K562 (cell line): ENCODE measurements around the gene CSTF1. TPM values are rescaled to one million over a fixed set of nuclear protein-coding genes. Genes with fewer than 3 reads are reported as not detected.

ENCODE experiments used
- ATAC-seq: fragments of 200-7000 bp; cut with Tn5 transposase; 3 replicates; pipeline ENCODE4 v1.9.1; 2020; ENCODE audit warnings: moderate library complexity
- BruUV-seq: library from RNA; stranded (reverse); fragments of 400-500 nt; replicated peaks from 2 replicates; lab custom pipeline; 2021; lab: Mats Ljungman, UMichigan
- CTCF ChIA-PET: fragments of 300-600 bp; formaldehyde crosslinking; extraction: SDS; loops from one replicate; lab custom pipeline; 2021; ENCODE audit warnings: low intra/inter-chr PET ratio; lab: Yijun Ruan, JAX
- POLR2A ChIA-PET: fragments of 300-600, 350-650 bp; sonication (Branson Sonifier 250); formaldehyde crosslinking; extraction: SDS; loops from one replicate; lab custom pipeline; 2021; ENCODE audit warnings: antibody characterized with exemption, inconsistent platforms; lab: Yijun Ruan, JAX
- DNase-seq, 4 experiments: peaks; one replicate each; pipeline versions ENCODE4 v3.0.0 to v3.0.0-alpha.2; 2011 to 2018; ENCODE audit warnings: low spot score in 3 of 4, mixed read lengths in 3 of 4; ENCODE audit errors: extremely low read depth in 1 of 4
- FAIRE-seq: peaks from 2 replicates; lab custom pipeline; 2011; peaks lifted over from hg19 to GRCh38; lab: Jason Lieb, UNC
- H2AFZ ChIP-seq: 2 replicates; pipeline ENCODE4 v1.6.0; 2011; ENCODE audit warnings: low read depth, low read length, control low read depth, inconsistent platforms
- H3K27ac ChIP-seq: fragments of 200-600 bp; 3 replicates; pipeline ENCODE4 v1.8.0; 2011; ENCODE audit warnings: low read depth, mild to moderate bottlenecking, control low read depth, inconsistent platforms, low read length, moderate library complexity, mixed read lengths; ENCODE audit errors: extremely low read depth
- H3K27me3 ChIP-seq, 2 experiments: fragments of 300-600 bp in 1 of 2; 2 replicates in 1 of 2; 3 replicates in 1 of 2; pipeline versions ENCODE4 v1.6.0 to v1.8.0; 2011; ENCODE audit warnings: inconsistent platforms in 2 of 2, low read length in 2 of 2, mild to moderate bottlenecking in 1 of 2, mixed read lengths in 1 of 2, moderate library complexity in 1 of 2; ENCODE audit not compliant: control insufficient read depth in 2 of 2, insufficient read depth in 2 of 2
- H3K36me3 ChIP-seq: fragments of 300-600 bp; 3 replicates; pipeline ENCODE4 v1.8.0; 2011; ENCODE audit warnings: mild to moderate bottlenecking, low read length, inconsistent platforms; ENCODE audit not compliant: control insufficient read depth, insufficient read depth
- H3K4me1 ChIP-seq, 2 experiments: fragments of 200-600 bp in 1 of 2; replicated peaks in 1 of 2; 2 replicates in 1 of 2; 3 replicates in 1 of 2; pipeline versions ENCODE4 v1.5.1 to v1.8.0; 2011; ENCODE audit warnings: inconsistent platforms in 2 of 2, low read length in 2 of 2, mild to moderate bottlenecking in 1 of 2, mixed read lengths in 1 of 2, moderate library complexity in 1 of 2; ENCODE audit not compliant: control insufficient read depth in 2 of 2, insufficient read depth in 2 of 2
- H3K4me2 ChIP-seq: 2 replicates; pipeline ENCODE4 v1.6.1; 2011; ENCODE audit warnings: low read length, control low read depth, inconsistent platforms, mixed read lengths; ENCODE audit not compliant: insufficient read depth
- H3K4me3 ChIP-seq: fragments of 200-600 bp; sonication (generic), shearing (Covaris generic); 2 replicates; pipeline ENCODE4 v1.5.1; 2016; ENCODE audit warnings: control low read depth, inconsistent platforms
- H3K79me2 ChIP-seq: fragments of 200-600 bp; 3 replicates; pipeline ENCODE4 v1.8.0; 2011; ENCODE audit warnings: low read length, inconsistent platforms; ENCODE audit not compliant: control insufficient read depth, insufficient read depth
- H3K9ac ChIP-seq, 2 experiments: 2 replicates each; pipeline versions ENCODE4 v1.6.0 to v1.6.1; 2011; ENCODE audit warnings: low read depth in 2 of 2, low read length in 2 of 2, control low read depth in 1 of 2, inconsistent platforms in 1 of 2, mild to moderate bottlenecking in 1 of 2, mixed read lengths in 1 of 2; ENCODE audit not compliant: insufficient read depth in 1 of 2
- H3K9me1 ChIP-seq: one replicate; pipeline ENCODE4 v1.6.0; 2011; ENCODE audit warnings: inconsistent platforms, mild to moderate bottlenecking, low read length, moderate library complexity; ENCODE audit not compliant: control insufficient read depth, insufficient read depth
- H3K9me3 ChIP-seq: replicated peaks from 2 replicates; pipeline ENCODE4 v1.5.1; 2011; ENCODE audit warnings: low read depth, low read length, inconsistent platforms; ENCODE audit not compliant: control insufficient read depth, insufficient read depth
- H4K20me1 ChIP-seq: replicated peaks from 2 replicates; pipeline ENCODE4 v1.6.1; 2011; ENCODE audit warnings: low read length, inconsistent platforms, mixed read lengths; ENCODE audit not compliant: control insufficient read depth, insufficient read depth
- GABPB2 ChIP-seq: fragments of 250-450 bp; sonication (Bioruptor Pico); conservative IDR thresholded peaks from 2 replicates; pipeline ENCODE4 v1.5.1; 2021; ENCODE audit warnings: mild to moderate bottlenecking
- POLR2AphosphoS2 ChIP-seq: IDR thresholded peaks from 2 replicates; pipeline ENCODE4 v1.6.1; 2012; ENCODE audit warnings: low read length, improper control_type of control experiment
- SMARCB1 ChIP-seq: IDR thresholded peaks from 2 replicates; pipeline ENCODE4 v1.6.1; 2011; ENCODE audit warnings: improper control_type of control experiment, low read depth; ENCODE audit not compliant: insufficient read length
- ZNF444 ChIP-seq: fragments of 250-450 bp; sonication (Bioruptor Pico); IDR thresholded peaks from 2 replicates; pipeline ENCODE4 v1.4.0; 2020; ENCODE audit warnings: mild to moderate bottlenecking, moderate library complexity
- WGBS: fragments of 100-300 bp; shearing (Covaris generic); methylation state at CpG from one replicate; pipeline ENCODE4 v1.1.6; 2016; ENCODE audit warnings: low coverage, mixed read lengths; ENCODE audit not compliant: insufficient coverage; ENCODE audit errors: missing lambda C conversion rate; 5-methylcytosine and 5-hydroxymethylcytosine counted together
- in situ Hi-C: fragments of 300-500 bp; cut with MboI; formaldehyde crosslinking; loops from 4 replicates; pipeline ENCODE4 v1.15.0; 2018; ENCODE audit warnings: inconsistent platforms, mixed read lengths
- intact Hi-C: fragments of 100-400 bp; cut with micrococcal nuclease; formaldehyde crosslinking; loops from 2 replicates; pipeline ENCODE4 v1.14.2; 2022
- polyA plus RNA-seq, 8 experiments: library from polyadenylated mRNA; depleted of rRNA in 4 of 8; stranded (reverse) in 5 of 8; unstranded in 3 of 8; fragments of >200 nt; fragmentation: Nextera tagmentation in 2 of 8; fragmentation: Illumina TruSeq in 1 of 8; extraction: Ambion mirVana in 2 of 8; extraction: Trizol in 1 of 8; gene quantifications; 2 replicates each; pipeline versions ENCODE4 v1.2.1 to v1.2.3, GENCODE V29; 2011 to 2014; ENCODE audit warnings: inconsistent platforms in 1 of 8, missing spikeins in 1 of 8
- total RNA-seq, 7 experiments: library from RNA; depleted of rRNA in 6 of 7; stranded (reverse); fragments of >200 nt in 6 of 7; fragmentation: Illumina TruSeq in 2 of 7; extraction: Trizol in 2 of 7; gene quantifications; 2 replicates each; pipeline versions ENCODE4 v1.2.1 to v1.2.3, GENCODE V29; 2011 to 2021; ENCODE audit warnings: low replicate concordance in 1 of 7
- TF ChIP-seq, protein P1 (sequence below): fragments of 200-600 bp; sonication (generic); IDR thresholded peaks from one replicate; pipeline ENCODE4 v1.6.1; 2012; ENCODE audit warnings: mild to moderate bottlenecking, low read depth, low read length, inconsistent platforms

CSTF1 gene
- total and polyA plus RNA-seq, 9 of the 15 experiments (the other 6 are each of a cell fraction or from before 2014, with no cell fraction given): 30.8 to 110 (median 53.4) TPM

DNA sequence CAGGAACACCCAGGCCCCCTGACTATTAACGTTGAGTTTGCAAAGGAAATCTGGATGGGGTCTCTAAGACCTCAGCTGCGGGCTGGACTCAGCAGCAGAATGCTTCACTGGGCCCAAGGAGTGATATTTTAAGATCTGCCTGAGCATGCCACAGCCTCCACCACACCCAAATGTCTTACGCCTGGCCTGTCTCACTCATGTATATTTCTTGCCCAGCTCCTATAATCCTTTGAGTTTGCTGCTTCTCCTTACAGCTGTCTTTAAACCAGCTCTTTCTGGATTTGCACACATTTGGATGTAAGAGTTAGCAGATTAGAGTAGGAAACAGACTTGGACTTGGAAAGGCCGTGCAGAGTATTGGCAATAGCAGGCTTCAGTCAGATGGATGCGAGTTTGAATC, 36.0 kb downstream of the CSTF1 start:
- WGBS: 61% methylated on average over 5 of the region's 5 CpGs
- BruUV-seq: no TSS peak

DNA sequence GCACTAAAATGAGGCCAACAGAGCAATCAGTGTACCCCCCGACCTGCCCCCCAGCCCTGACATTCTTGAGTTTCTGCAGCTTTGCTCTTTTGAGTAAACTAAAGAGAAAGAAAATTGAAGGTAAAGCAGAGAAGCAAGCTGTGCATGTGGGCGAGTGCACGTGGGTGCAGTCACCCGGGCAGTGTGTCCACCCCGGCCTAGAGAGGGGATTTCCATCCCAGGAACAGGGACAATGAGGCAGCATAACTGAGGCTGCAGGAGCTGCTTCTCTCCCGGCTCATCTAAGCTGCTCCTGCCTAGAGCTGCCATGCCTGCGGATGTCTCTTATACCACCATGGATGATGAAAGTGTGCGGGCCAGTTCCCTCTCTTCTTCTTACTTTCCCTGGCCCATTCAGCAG, 36.4 kb downstream of the CSTF1 start:
- no peaks in the 10 kb centered on the region for H3K9me1 ChIP-seq
- H3K4me3 ChIP-seq: no peak overlapping the region
- no TSS peak for BruUV-seq
- no peaks in the 10 kb centered on the region for H3K9me3 ChIP-seq
- H3K36me3 ChIP-seq: peaks cover 87% of the 10 kb centered on the region
- peaks cover 26 to 57% of the 10 kb centered on the region in 2 experiments for H3K4me1 ChIP-seq
- H3K9ac ChIP-seq: peak overlapping the region; percentile 4 to 66; a peak in 1 of 4 replicates
- H4K20me1 ChIP-seq: peaks cover 31% of the 10 kb centered on the region
- peak overlapping the region; percentile 50 for H3K27ac ChIP-seq
- no peak for DNase-seq
- ATAC-seq: peak; percentile 4; the same call in 1 of the 3 replicates
- 57% methylated on average over 8 of the region's 8 CpGs for whole genome bisulfite sequencing
- peaks cover 99% of the 10 kb centered on the region for H3K79me2 ChIP-seq
- intact Hi-C loops (loop anchor here (2.0 kb wide), 1 partner anchor 16 kb away; the partner anchor contains the start of gene CASS4), in situ Hi-C loops (no loop called here)
- peak overlapping the region; percentile 64 for H3K4me2 ChIP-seq
- FAIRE-seq: no peak
- no peak overlapping the region for H2AFZ ChIP-seq
- CTCF ChIA-PET: no interaction called here
- POLR2A ChIA-PET: interaction anchor here (0.6 to 2.2 kb wide), 11 partner anchors 9 to 188 kb away, joined by 3 to 12 read pairs (median 5); partner anchors contain the start of genes AURKA, CASS4 and CSTF1
- no peaks in the 10 kb centered on the region for H3K27me3 ChIP-seq
- TF ChIP-seq, protein P1, sequence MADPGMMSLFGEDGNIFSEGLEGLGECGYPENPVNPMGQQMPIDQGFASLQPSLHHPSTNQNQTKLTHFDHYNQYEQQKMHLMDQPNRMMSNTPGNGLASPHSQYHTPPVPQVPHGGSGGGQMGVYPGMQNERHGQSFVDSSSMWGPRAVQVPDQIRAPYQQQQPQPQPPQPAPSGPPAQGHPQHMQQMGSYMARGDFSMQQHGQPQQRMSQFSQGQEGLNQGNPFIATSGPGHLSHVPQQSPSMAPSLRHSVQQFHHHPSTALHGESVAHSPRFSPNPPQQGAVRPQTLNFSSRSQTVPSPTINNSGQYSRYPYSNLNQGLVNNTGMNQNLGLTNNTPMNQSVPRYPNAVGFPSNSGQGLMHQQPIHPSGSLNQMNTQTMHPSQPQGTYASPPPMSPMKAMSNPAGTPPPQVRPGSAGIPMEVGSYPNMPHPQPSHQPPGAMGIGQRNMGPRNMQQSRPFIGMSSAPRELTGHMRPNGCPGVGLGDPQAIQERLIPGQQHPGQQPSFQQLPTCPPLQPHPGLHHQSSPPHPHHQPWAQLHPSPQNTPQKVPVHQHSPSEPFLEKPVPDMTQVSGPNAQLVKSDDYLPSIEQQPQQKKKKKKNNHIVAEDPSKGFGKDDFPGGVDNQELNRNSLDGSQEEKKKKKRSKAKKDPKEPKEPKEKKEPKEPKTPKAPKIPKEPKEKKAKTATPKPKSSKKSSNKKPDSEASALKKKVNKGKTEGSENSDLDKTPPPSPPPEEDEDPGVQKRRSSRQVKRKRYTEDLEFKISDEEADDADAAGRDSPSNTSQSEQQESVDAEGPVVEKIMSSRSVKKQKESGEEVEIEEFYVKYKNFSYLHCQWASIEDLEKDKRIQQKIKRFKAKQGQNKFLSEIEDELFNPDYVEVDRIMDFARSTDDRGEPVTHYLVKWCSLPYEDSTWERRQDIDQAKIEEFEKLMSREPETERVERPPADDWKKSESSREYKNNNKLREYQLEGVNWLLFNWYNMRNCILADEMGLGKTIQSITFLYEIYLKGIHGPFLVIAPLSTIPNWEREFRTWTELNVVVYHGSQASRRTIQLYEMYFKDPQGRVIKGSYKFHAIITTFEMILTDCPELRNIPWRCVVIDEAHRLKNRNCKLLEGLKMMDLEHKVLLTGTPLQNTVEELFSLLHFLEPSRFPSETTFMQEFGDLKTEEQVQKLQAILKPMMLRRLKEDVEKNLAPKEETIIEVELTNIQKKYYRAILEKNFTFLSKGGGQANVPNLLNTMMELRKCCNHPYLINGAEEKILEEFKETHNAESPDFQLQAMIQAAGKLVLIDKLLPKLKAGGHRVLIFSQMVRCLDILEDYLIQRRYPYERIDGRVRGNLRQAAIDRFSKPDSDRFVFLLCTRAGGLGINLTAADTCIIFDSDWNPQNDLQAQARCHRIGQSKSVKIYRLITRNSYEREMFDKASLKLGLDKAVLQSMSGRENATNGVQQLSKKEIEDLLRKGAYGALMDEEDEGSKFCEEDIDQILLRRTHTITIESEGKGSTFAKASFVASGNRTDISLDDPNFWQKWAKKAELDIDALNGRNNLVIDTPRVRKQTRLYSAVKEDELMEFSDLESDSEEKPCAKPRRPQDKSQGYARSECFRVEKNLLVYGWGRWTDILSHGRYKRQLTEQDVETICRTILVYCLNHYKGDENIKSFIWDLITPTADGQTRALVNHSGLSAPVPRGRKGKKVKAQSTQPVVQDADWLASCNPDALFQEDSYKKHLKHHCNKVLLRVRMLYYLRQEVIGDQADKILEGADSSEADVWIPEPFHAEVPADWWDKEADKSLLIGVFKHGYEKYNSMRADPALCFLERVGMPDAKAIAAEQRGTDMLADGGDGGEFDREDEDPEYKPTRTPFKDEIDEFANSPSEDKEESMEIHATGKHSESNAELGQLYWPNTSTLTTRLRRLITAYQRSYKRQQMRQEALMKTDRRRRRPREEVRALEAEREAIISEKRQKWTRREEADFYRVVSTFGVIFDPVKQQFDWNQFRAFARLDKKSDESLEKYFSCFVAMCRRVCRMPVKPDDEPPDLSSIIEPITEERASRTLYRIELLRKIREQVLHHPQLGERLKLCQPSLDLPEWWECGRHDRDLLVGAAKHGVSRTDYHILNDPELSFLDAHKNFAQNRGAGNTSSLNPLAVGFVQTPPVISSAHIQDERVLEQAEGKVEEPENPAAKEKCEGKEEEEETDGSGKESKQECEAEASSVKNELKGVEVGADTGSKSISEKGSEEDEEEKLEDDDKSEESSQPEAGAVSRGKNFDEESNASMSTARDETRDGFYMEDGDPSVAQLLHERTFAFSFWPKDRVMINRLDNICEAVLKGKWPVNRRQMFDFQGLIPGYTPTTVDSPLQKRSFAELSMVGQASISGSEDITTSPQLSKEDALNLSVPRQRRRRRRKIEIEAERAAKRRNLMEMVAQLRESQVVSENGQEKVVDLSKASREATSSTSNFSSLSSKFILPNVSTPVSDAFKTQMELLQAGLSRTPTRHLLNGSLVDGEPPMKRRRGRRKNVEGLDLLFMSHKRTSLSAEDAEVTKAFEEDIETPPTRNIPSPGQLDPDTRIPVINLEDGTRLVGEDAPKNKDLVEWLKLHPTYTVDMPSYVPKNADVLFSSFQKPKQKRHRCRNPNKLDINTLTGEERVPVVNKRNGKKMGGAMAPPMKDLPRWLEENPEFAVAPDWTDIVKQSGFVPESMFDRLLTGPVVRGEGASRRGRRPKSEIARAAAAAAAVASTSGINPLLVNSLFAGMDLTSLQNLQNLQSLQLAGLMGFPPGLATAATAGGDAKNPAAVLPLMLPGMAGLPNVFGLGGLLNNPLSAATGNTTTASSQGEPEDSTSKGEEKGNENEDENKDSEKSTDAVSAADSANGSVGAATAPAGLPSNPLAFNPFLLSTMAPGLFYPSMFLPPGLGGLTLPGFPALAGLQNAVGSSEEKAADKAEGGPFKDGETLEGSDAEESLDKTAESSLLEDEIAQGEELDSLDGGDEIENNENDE: no peak
- no peak for TF ChIP-seq SMARCB1

More for the DNA sequence above, 36.0 kb downstream of the CSTF1 start:
- POLR2A ChIA-PET: interaction anchor here (0.9 to 2.1 kb wide), 7 partner anchors 11 to 188 kb away, joined by 3 to 8 read pairs (median 5); partner anchors contain the start of genes AURKA and CSTF1
- Histone ChIP-seq H3K79me2 (peaks cover 99% of the 10 kb centered on the region), H3K4me1 (peaks cover 26 to 57% of the 10 kb centered on the region in 2 experiments), H2AFZ (no peak overlapping the region), H3K9ac (peak overlapping the region in 1 of 2 experiments; percentile 66; a peak in 1 of 4 replicates), H3K4me2 (peak overlapping the region; percentile 64; the same call in 1 of the 2 replicates), H3K9me1 (no peaks in the 10 kb centered on the region), H3K9me3 (no peaks in the 10 kb centered on the region), H3K4me3 (no peak overlapping the region), H3K36me3 (peaks cover 86% of the 10 kb centered on the region), H3K27me3 (no peaks in the 10 kb centered on the region), H3K27ac (peak overlapping the region; percentile 50; the same call in 2 of the 3 replicates), H4K20me1 (peaks cover 31% of the 10 kb centered on the region)
- in situ Hi-C loops: no loop called here
- no peak for DNase-seq
- peak; percentile 17 for ATAC-seq
- intact Hi-C loops: loop anchor here (2.0 kb wide), 1 partner anchor 16 kb away; the partner anchor contains the start of gene CASS4
- CTCF ChIA-PET: no interaction called here
- no peak for FAIRE-seq
- TF ChIP-seq POLR2AphosphoS2 (no peak), ZNF444 (CRISPR knock-in tag) (no peak), GABPB2 (CRISPR knock-in tag) (no peak)
